K562 (cell line): ENCODE results near the gene CDKN1C. TPM values are rescaled to one million over a fixed set of nuclear protein-coding genes. Genes with fewer than 3 reads are reported as not detected.

Source experiments
- ATAC-seq: fragments of 200-7000 bp; cut with Tn5 transposase; 3 replicates; pipeline ENCODE4 v1.9.1; 2020; ENCODE audit warnings: moderate library complexity
- BruUV-seq: library from RNA; stranded (reverse); fragments of 400-500 nt; replicated peaks from 2 replicates; lab custom pipeline; 2021; lab: Mats Ljungman, UMichigan
- CTCF ChIA-PET: fragments of 300-600 bp; formaldehyde crosslinking; extraction: SDS; loops from one replicate; lab custom pipeline; 2021; ENCODE audit warnings: low intra/inter-chr PET ratio; lab: Yijun Ruan, JAX
- POLR2A ChIA-PET: fragments of 300-600, 350-650 bp; sonication (Branson Sonifier 250); formaldehyde crosslinking; extraction: SDS; loops from one replicate; lab custom pipeline; 2021; ENCODE audit warnings: antibody characterized with exemption, inconsistent platforms; lab: Yijun Ruan, JAX
- DNase-seq, 4 experiments: peaks; one replicate each; pipeline versions ENCODE4 v3.0.0 to v3.0.0-alpha.2; 2011 to 2018; ENCODE audit warnings: low spot score in 3 of 4, mixed read lengths in 3 of 4; ENCODE audit errors: extremely low read depth in 1 of 4
- FAIRE-seq: peaks from 2 replicates; lab custom pipeline; 2011; peaks lifted over from hg19 to GRCh38; lab: Jason Lieb, UNC
- H2AFZ ChIP-seq: 2 replicates; pipeline ENCODE4 v1.6.0; 2011; ENCODE audit warnings: low read depth, low read length, control low read depth, inconsistent platforms
- H3K27ac ChIP-seq: fragments of 200-600 bp; 3 replicates; pipeline ENCODE4 v1.8.0; 2011; ENCODE audit warnings: low read depth, mild to moderate bottlenecking, control low read depth, inconsistent platforms, low read length, moderate library complexity, mixed read lengths; ENCODE audit errors: extremely low read depth
- H3K27me3 ChIP-seq, 2 experiments: fragments of 300-600 bp in 1 of 2; 2 replicates in 1 of 2; 3 replicates in 1 of 2; pipeline versions ENCODE4 v1.6.0 to v1.8.0; 2011; ENCODE audit warnings: inconsistent platforms in 2 of 2, low read length in 2 of 2, mild to moderate bottlenecking in 1 of 2, mixed read lengths in 1 of 2, moderate library complexity in 1 of 2; ENCODE audit not compliant: control insufficient read depth in 2 of 2, insufficient read depth in 2 of 2
- H3K36me3 ChIP-seq: fragments of 300-600 bp; 3 replicates; pipeline ENCODE4 v1.8.0; 2011; ENCODE audit warnings: mild to moderate bottlenecking, low read length, inconsistent platforms; ENCODE audit not compliant: control insufficient read depth, insufficient read depth
- H3K4me1 ChIP-seq, 2 experiments: fragments of 200-600 bp in 1 of 2; replicated peaks in 1 of 2; 2 replicates in 1 of 2; 3 replicates in 1 of 2; pipeline versions ENCODE4 v1.5.1 to v1.8.0; 2011; ENCODE audit warnings: inconsistent platforms in 2 of 2, low read length in 2 of 2, mild to moderate bottlenecking in 1 of 2, mixed read lengths in 1 of 2, moderate library complexity in 1 of 2; ENCODE audit not compliant: control insufficient read depth in 2 of 2, insufficient read depth in 2 of 2
- H3K4me2 ChIP-seq: 2 replicates; pipeline ENCODE4 v1.6.1; 2011; ENCODE audit warnings: low read length, control low read depth, inconsistent platforms, mixed read lengths; ENCODE audit not compliant: insufficient read depth
- H3K4me3 ChIP-seq: fragments of 200-600 bp; sonication (generic), shearing (Covaris generic); 2 replicates; pipeline ENCODE4 v1.5.1; 2016; ENCODE audit warnings: control low read depth, inconsistent platforms
- H3K79me2 ChIP-seq: fragments of 200-600 bp; 3 replicates; pipeline ENCODE4 v1.8.0; 2011; ENCODE audit warnings: low read length, inconsistent platforms; ENCODE audit not compliant: control insufficient read depth, insufficient read depth
- H3K9ac ChIP-seq, 2 experiments: 2 replicates each; pipeline versions ENCODE4 v1.6.0 to v1.6.1; 2011; ENCODE audit warnings: low read depth in 2 of 2, low read length in 2 of 2, control low read depth in 1 of 2, inconsistent platforms in 1 of 2, mild to moderate bottlenecking in 1 of 2, mixed read lengths in 1 of 2; ENCODE audit not compliant: insufficient read depth in 1 of 2
- H3K9me1 ChIP-seq: one replicate; pipeline ENCODE4 v1.6.0; 2011; ENCODE audit warnings: inconsistent platforms, mild to moderate bottlenecking, low read length, moderate library complexity; ENCODE audit not compliant: control insufficient read depth, insufficient read depth
- H3K9me3 ChIP-seq: replicated peaks from 2 replicates; pipeline ENCODE4 v1.5.1; 2011; ENCODE audit warnings: low read depth, low read length, inconsistent platforms; ENCODE audit not compliant: control insufficient read depth, insufficient read depth
- H4K20me1 ChIP-seq: replicated peaks from 2 replicates; pipeline ENCODE4 v1.6.1; 2011; ENCODE audit warnings: low read length, inconsistent platforms, mixed read lengths; ENCODE audit not compliant: control insufficient read depth, insufficient read depth
- LARP7 ChIP-seq: fragments of 450-650 bp; IDR thresholded peaks from 2 replicates; pipeline ENCODE4 v1.6.1; 2016
- ZNF121 ChIP-seq: sonication (generic); formaldehyde crosslinking; conservative IDR thresholded peaks from 2 replicates; pipeline ENCODE4 v1.8.0; 2022; ENCODE audit warnings: missing genetic modification reagents
- WGBS: fragments of 100-300 bp; shearing (Covaris generic); methylation state at CpG from one replicate; pipeline ENCODE4 v1.1.6; 2016; ENCODE audit warnings: low coverage, mixed read lengths; ENCODE audit not compliant: insufficient coverage; ENCODE audit errors: missing lambda C conversion rate; 5-methylcytosine and 5-hydroxymethylcytosine counted together
- in situ Hi-C: fragments of 300-500 bp; cut with MboI; formaldehyde crosslinking; loops from 4 replicates; pipeline ENCODE4 v1.15.0; 2018; ENCODE audit warnings: inconsistent platforms, mixed read lengths
- intact Hi-C: fragments of 100-400 bp; cut with micrococcal nuclease; formaldehyde crosslinking; loops from 2 replicates; pipeline ENCODE4 v1.14.2; 2022
- polyA plus RNA-seq, 8 experiments: library from polyadenylated mRNA; depleted of rRNA in 4 of 8; stranded (reverse) in 5 of 8; unstranded in 3 of 8; fragments of >200 nt; fragmentation: Nextera tagmentation in 2 of 8; fragmentation: Illumina TruSeq in 1 of 8; extraction: Ambion mirVana in 2 of 8; extraction: Trizol in 1 of 8; gene quantifications; 2 replicates each; pipeline versions ENCODE4 v1.2.1 to v1.2.3, GENCODE V29; 2011 to 2014; ENCODE audit warnings: inconsistent platforms in 1 of 8, missing spikeins in 1 of 8
- total RNA-seq, 7 experiments: library from RNA; depleted of rRNA in 6 of 7; stranded (reverse); fragments of >200 nt in 6 of 7; fragmentation: Illumina TruSeq in 2 of 7; extraction: Trizol in 2 of 7; gene quantifications; 2 replicates each; pipeline versions ENCODE4 v1.2.1 to v1.2.3, GENCODE V29; 2011 to 2021; ENCODE audit warnings: low replicate concordance in 1 of 7
- TF ChIP-seq, protein P1 (sequence below): fragments of 250-450 bp; sonication (Bioruptor Pico); IDR thresholded peaks from 2 replicates; pipeline ENCODE4 v1.4.0; 2020; ENCODE audit warnings: mild to moderate bottlenecking, moderate library complexity

The CDKN1C gene
- total and polyA plus RNA-seq, 9 of the 15 experiments (the other 6 are each of a cell fraction or from before 2014, with no cell fraction given): 2.8 to 21.1 (median 9.3) TPM

DNA sequence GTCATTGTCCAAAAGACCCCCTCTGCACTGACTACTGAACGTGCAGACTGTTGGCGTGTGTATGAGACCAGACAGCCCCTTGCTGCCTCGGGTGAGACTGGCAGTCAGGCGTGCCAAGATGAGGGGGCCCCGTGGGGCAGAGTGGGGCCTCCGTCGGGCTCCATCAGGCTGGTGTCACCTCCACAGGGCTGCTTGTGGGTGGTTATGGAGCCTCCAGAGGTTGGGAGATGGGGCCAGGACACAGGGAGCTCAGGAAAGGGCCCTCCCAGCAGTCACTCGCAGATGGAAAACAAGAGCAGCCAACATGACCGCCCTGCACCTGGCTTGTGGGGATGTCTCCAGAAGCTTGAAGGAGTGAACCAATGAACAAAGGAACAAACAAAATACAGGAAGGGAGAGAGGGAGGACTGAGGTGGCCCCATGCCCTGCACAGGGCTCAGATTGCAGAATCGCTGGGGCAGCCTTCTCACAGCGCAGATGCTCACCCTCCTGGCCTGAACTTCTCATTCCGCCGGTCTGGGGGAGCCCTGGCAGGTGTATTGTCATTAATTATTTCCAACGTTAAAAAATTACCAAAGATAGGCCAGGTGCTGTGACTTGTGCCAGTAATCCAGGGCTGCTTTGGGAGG, 49.1 kb upstream of the CDKN1C start:
- POLR2A ChIA-PET: interaction anchor here (0.5 to 0.6 kb wide), 2 partner anchors 8 to 47 kb away, joined by 3 to 4 read pairs; no protein-coding TSS in a partner anchor
- Histone ChIP-seq H3K4me3 (no peak overlapping the region), H3K4me1 (peaks cover 6 to 37% of the 10 kb centered on the region in 2 experiments; a peak in 4 of 5 replicates), H3K27me3 (no peaks in the 10 kb centered on the region), H3K27ac (no peak overlapping the region), H3K79me2 (no peaks in the 10 kb centered on the region), H4K20me1 (peaks cover 2% of the 10 kb centered on the region; the same call in 1 of the 2 replicates), H3K9me1 (no peaks in the 10 kb centered on the region), H3K4me2 (no peak overlapping the region), H2AFZ (no peak overlapping the region), H3K9ac (peak overlapping the region in 1 of 2 experiments; percentile 17; a peak in 1 of 4 replicates), H3K9me3 (peaks cover 9% of the 10 kb centered on the region), H3K36me3 (no peaks in the 10 kb centered on the region)
- ATAC-seq (no peak), DNase-seq (no peak), FAIRE-seq (no peak)
- intact Hi-C loops: no loop called here
- TF ChIP-seq LARP7: no peak
- BruUV-seq: no TSS peak
- in situ Hi-C loops: no loop called here
- CTCF ChIA-PET: no interaction called here
- WGBS: 77% methylated on average over 14 of the region's 14 CpGs

DNA sequence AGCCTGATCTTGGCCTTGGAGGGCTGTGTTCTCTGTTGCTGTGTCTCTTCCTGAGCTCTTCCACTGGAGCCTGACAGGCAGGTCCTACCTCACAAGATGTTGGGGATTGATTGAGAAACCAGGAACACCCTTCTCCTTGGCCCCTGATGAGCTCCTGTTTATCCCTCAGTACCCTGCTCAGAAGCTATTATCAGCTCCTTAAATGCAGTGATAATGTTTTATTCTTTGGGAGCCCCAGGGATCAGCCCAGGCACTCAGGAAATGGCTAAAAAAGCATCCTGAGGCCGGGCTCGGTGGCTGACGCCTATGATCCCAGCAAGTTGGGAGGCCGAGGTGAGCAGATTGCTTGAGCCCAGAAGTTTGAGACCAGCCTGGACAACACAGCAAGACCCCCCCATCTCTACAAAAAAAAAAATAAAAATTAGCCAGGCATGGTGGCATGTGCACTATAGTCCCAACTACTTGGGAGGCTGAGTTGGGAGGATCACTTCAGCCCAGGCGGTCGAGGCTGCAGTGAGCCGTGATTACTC, 48.5 kb upstream of the CDKN1C start:
- WGBS: 67% methylated on average over 7 of the region's 7 CpGs
- no TSS peak for BruUV-seq
- Histone ChIP-seq H3K4me1 (peaks cover 6 to 43% of the 10 kb centered on the region in 2 experiments; a peak in 4 of 5 replicates), H3K4me2 (no peak overlapping the region), H3K9me1 (no peaks in the 10 kb centered on the region), H4K20me1 (peaks cover 3% of the 10 kb centered on the region; the same call in 1 of the 2 replicates), H3K79me2 (peaks cover under 1% of the 10 kb centered on the region; the same call in 1 of the 3 replicates), H2AFZ (no peak overlapping the region), H3K36me3 (no peaks in the 10 kb centered on the region), H3K9me3 (peaks cover 6% of the 10 kb centered on the region), H3K27me3 (no peaks in the 10 kb centered on the region), H3K4me3 (no peak overlapping the region), H3K9ac (peak overlapping the region in 1 of 2 experiments; percentile 67; a peak in 2 of 4 replicates), H3K27ac (no peak overlapping the region)
- CTCF ChIA-PET: no interaction called here
- in situ Hi-C loops (no loop called here), intact Hi-C loops (no loop called here)
- POLR2A ChIA-PET: interaction anchor here (0.9 to 1.6 kb wide), 3 partner anchors 9 to 50 kb away, joined by 3 to 6 read pairs (median 3); no protein-coding TSS in a partner anchor
- ATAC-seq (no peak), FAIRE-seq (no peak), DNase-seq (no peak)
- TF ChIP-seq, protein P1, sequence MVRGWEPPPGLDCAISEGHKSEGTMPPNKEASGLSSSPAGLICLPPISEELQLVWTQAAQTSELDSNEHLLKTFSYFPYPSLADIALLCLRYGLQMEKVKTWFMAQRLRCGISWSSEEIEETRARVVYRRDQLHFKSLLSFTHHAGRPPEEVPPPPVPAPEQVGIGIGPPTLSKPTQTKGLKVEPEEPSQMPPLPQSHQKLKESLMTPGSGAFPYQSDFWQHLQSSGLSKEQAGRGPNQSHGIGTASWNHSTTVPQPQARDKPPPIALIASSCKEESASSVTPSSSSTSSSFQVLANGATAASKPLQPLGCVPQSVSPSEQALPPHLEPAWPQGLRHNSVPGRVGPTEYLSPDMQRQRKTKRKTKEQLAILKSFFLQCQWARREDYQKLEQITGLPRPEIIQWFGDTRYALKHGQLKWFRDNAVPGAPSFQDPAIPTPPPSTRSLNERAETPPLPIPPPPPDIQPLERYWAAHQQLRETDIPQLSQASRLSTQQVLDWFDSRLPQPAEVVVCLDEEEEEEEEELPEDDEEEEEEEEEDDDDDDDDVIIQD: no peak
- 0 out of 2 replicates have a peak, but pooled peaks have one; percentile 17 for TF ChIP-seq ZNF121
